Measurements from ENCODE around the gene OSBPL9. TPM values are rescaled to one million over a fixed set of nuclear protein-coding genes. Genes with fewer than 3 reads are reported as not detected.

OSBPL9 gene
- total RNA-seq, 1 experiment from 2014 or later, result 188 TPM

GRCh38 chr1:51581238-51581637 lies 35.7 kb upstream of the OSBPL9 start:
- Histone ChIP-seq H3K4me2 (no peak overlapping the region), H4K20me1 (ENCODE audit: insufficient read depth) (no peaks in the 10 kb centered on the region), H3K4me1 (replicated peaks; ENCODE audit: insufficient read depth) (peaks cover 9% of the 10 kb centered on the region), H3K9me3 (ENCODE audit: insufficient read depth, low read depth) (no peaks in the 10 kb centered on the region), H3K9me2 (ENCODE audit: insufficient read depth) (no peaks in the 10 kb centered on the region), H2AFZ (no peak overlapping the region), H3K27ac (no peak overlapping the region), H3K4me3 (no peak overlapping the region), H3K27me3 (ENCODE audit: insufficient read depth, low read depth) (no peaks in the 10 kb centered on the region), H3K79me2 (ENCODE audit: low read depth) (no peaks in the 10 kb centered on the region), H3F3A (ENCODE audit: insufficient read depth, low read depth) (peaks cover 7% of the 10 kb centered on the region), H3K36me3 (ENCODE audit: low read depth) (no peaks in the 10 kb centered on the region)
- no TSS peak for BruUV-seq (replicated peaks)
- ChIA-PET POLR2A (ENCODE audit: unreplicated experiment) (no interaction called here), CTCF (no interaction called here)
- intact Hi-C loops (cut with micrococcal nuclease; ENCODE audit: unreplicated experiment), result no loop called here
- TF ChIP-seq CTCF (conservative IDR thresholded peaks at IDR 0.05), result no peak
- TF ChIP-seq EZH2 (IDR thresholded peaks at IDR 0.05; ENCODE audit: low read depth), result no peak
- no peak for DNase-seq

GRCh38 chr1:51583532-51583931 lies 33.4 kb upstream of the OSBPL9 start:
- Histone ChIP-seq H3K79me2 (ENCODE audit: low read depth) (no peaks in the 10 kb centered on the region), H3K27ac (no peak overlapping the region), H3F3A (ENCODE audit: insufficient read depth, low read depth) (no peaks in the 10 kb centered on the region; the same call in none of the 2 replicates), H3K36me3 (ENCODE audit: low read depth) (no peaks in the 10 kb centered on the region), H3K4me2 (no peak overlapping the region), H3K9me2 (ENCODE audit: insufficient read depth) (no peaks in the 10 kb centered on the region), H3K4me1 (replicated peaks; ENCODE audit: insufficient read depth) (peaks cover 7% of the 10 kb centered on the region), H4K20me1 (ENCODE audit: insufficient read depth) (no peaks in the 10 kb centered on the region), H2AFZ (no peak overlapping the region), H3K9me3 (ENCODE audit: insufficient read depth, low read depth) (no peaks in the 10 kb centered on the region), H3K27me3 (ENCODE audit: insufficient read depth, low read depth) (no peaks in the 10 kb centered on the region), H3K4me3 (no peak overlapping the region)
- no peak for DNase-seq
- no TSS peak for BruUV-seq (replicated peaks)
- intact Hi-C loops (cut with micrococcal nuclease; ENCODE audit: unreplicated experiment), result no loop called here
- CTCF ChIA-PET, result no interaction called here
- POLR2A ChIA-PET (ENCODE audit: unreplicated experiment), result no interaction called here
- TF ChIP-seq EZH2 (IDR thresholded peaks at IDR 0.05; ENCODE audit: low read depth) (no peak), CTCF (conservative IDR thresholded peaks at IDR 0.05) (no peak)

DNA sequence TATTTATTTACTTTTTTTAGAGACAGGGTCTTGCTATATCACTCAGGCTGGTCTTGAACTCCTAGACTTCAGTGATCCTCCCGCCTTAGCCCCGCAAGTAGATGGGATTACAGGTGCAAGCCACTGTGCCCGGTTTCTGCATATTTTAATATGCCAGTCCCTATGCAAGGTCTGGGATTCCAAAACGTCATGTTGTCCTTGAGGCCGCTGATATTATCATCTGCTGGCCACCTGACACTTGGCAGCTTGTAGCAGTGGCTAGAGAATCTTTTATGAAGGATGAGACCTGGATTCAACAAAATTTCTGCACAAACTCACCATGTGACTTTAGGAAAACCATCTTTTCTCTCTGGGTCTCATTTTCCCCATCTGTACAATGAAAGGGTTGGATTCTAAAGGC lies 32.9 kb upstream of the OSBPL9 start:
- no peaks in the 10 kb centered on the region; the same call in 1 of the 2 replicates for H3F3A ChIP-seq (ENCODE audit: insufficient read depth, low read depth)
- no peak for DNase-seq
- ChIA-PET CTCF (no interaction called here), POLR2A (ENCODE audit: unreplicated experiment) (no interaction called here)
- no peak overlapping the region for H2AFZ ChIP-seq
- H3K27me3 ChIP-seq (ENCODE audit: insufficient read depth, low read depth), result no peaks in the 10 kb centered on the region
- no peaks in the 10 kb centered on the region for H3K9me2 ChIP-seq (ENCODE audit: insufficient read depth)
- BruUV-seq (replicated peaks), result no TSS peak
- no peak for TF ChIP-seq CTCF (conservative IDR thresholded peaks at IDR 0.05)
- H3K4me1 ChIP-seq (replicated peaks; ENCODE audit: insufficient read depth), result peaks cover 2% of the 10 kb centered on the region
- H3K9me3 ChIP-seq (ENCODE audit: insufficient read depth, low read depth), result no peaks in the 10 kb centered on the region
- H3K27ac ChIP-seq, result no peak overlapping the region
- no peak overlapping the region for H3K4me3 ChIP-seq
- no peaks in the 10 kb centered on the region for H3K79me2 ChIP-seq (ENCODE audit: low read depth)
- H4K20me1 ChIP-seq (ENCODE audit: insufficient read depth), result no peaks in the 10 kb centered on the region
- no peak overlapping the region for H3K4me2 ChIP-seq
- no peaks in the 10 kb centered on the region for H3K36me3 ChIP-seq (ENCODE audit: low read depth)
- intact Hi-C loops (cut with micrococcal nuclease; ENCODE audit: unreplicated experiment), result no loop called here
